Right lobe of liver (tissue), 6 donors: ENCODE data around the gene PRDM16. TPM values are rescaled to one million over a fixed set of nuclear protein-coding genes. Genes with fewer than 3 reads are reported as not detected.

ENCODE experiments used
- ATAC-seq, 4 donors: fragments of 200-7000 bp; cut with Tn5 transposase; one replicate each; pipeline ENCODE4 v1.9.1; 2020; ENCODE audit warnings: mild to moderate bottlenecking in 4 of 4, moderate library complexity in 4 of 4
- DNase-seq, 3 donors: peaks; one replicate each; pipeline ENCODE4 v3.0.0-alpha.2; 2020
- H3K27ac ChIP-seq, 3 donors: fragments of 200-600 bp; one replicate each; pipeline ENCODE4 v1.8.0; 2022
- H3K27me3 ChIP-seq, 2 donors: fragments of 200-600 bp; one replicate each; pipeline ENCODE4 v1.8.0; 2022
- H3K36me3 ChIP-seq, 4 donors: fragments of 200-600 bp; sonication (generic) in 1 of 4; one replicate each; pipeline versions ENCODE4 v1.5.1 to v1.8.0; 2017 to 2022; ENCODE audit warnings: control low read depth in 1 of 4
- H3K4me1 ChIP-seq, 4 donors: fragments of 200-600 bp; sonication (generic) in 1 of 4; one replicate each; pipeline versions ENCODE4 v1.5.1 to v1.8.0; 2017 to 2022; ENCODE audit warnings: control low read depth in 1 of 4
- H3K4me3 ChIP-seq, 3 donors: fragments of 200-600 bp; one replicate each; pipeline ENCODE4 v1.8.0; 2022
- H3K9me3 ChIP-seq, 4 donors: fragments of 200-600 bp; sonication (generic) in 1 of 4; one replicate each; pipeline versions ENCODE4 v1.5.1 to v1.8.0; 2017 to 2022; ENCODE audit warnings: control low read depth in 1 of 4
- POLR2A ChIP-seq: fragments of 450-650 bp; IDR thresholded peaks from one replicate; pipeline ENCODE4 v1.6.1; 2017; ENCODE audit warnings: antibody characterized with exemption, mild to moderate bottlenecking
- WGBS: methylation state at CpG from one replicate; pipeline ENCODE4 v1.1.6; 2018; ENCODE audit warnings: low coverage, low lambda C conversion rate; ENCODE audit not compliant: insufficient coverage; ENCODE audit errors: missing lambda C conversion rate; 5-methylcytosine and 5-hydroxymethylcytosine counted together
- intact Hi-C, 2 donors: fragments of 100-400 bp; cut with DNase I; formaldehyde crosslinking; loops; one replicate each; pipeline versions ENCODE4 v1.11.2 to v1.14.1; 2022
- total RNA-seq, 6 experiments: library from RNA; depleted of rRNA in 2 of 6; stranded (reverse); fragments of >200 nt in 2 of 6; fragmentation: NEBNext Ultra II Directional in 3 of 6; extraction: Animal tissue kit (Norgen Biotek cat#: 25700) in 3 of 6; gene quantifications; one replicate each; pipeline versions ENCODE4 v1.1.0 to v1.2.4, GENCODE V29; 2016 to 2023
- TF ChIP-seq, protein P1 (sequence below), 4 donors: fragments of 200-600 bp in 3 of 4; fragments of 450-650 bp in 1 of 4; IDR thresholded peaks; one replicate each; pipeline versions ENCODE4 v1.5.1 to v1.8.0; 2016 to 2022; ENCODE audit warnings: antibody characterized with exemption in 4 of 4, mild to moderate bottlenecking in 2 of 4
- donor health status: DM: no; HTN: yes; CAD: no.
- donor health status: DM: no; HTN: no; CAD: no.
- donor health status: DM: no; HTN: no; CAD: no.
- donor health status: DM: no; HTN: yes; CAD: no.
- donor health status: DM: no; HTN: yes; CAD: no.

PRDM16 gene
- total RNA-seq, 6 experiments from 2014 or later = 0.06 to 0.75 (median 0.28) TPM

DNA sequence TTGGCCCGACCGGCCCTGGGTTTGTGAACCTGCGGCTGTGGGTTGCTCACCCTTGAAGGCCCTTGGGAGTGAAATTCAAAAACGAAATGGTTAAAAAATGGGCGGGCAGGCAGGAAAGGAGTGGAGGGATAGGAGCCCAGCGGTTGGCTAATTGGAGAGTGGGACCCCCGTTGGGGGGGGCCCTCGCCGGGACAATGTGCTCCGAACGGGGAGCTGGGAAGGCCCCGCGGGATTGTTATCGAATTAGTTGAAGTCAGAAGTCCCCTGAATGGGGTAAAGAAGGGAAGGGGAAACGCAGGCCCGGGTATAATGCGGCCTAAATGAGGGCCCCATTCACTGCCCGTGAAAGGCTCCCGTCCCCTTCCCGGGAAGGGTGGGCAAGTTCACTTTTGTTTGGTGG, 135.7 kb downstream of the PRDM16 start:
- WGBS = 45% methylated on average over 14 of the region's 20 CpGs
- no peak for ATAC-seq
- TF ChIP-seq, protein P1, sequence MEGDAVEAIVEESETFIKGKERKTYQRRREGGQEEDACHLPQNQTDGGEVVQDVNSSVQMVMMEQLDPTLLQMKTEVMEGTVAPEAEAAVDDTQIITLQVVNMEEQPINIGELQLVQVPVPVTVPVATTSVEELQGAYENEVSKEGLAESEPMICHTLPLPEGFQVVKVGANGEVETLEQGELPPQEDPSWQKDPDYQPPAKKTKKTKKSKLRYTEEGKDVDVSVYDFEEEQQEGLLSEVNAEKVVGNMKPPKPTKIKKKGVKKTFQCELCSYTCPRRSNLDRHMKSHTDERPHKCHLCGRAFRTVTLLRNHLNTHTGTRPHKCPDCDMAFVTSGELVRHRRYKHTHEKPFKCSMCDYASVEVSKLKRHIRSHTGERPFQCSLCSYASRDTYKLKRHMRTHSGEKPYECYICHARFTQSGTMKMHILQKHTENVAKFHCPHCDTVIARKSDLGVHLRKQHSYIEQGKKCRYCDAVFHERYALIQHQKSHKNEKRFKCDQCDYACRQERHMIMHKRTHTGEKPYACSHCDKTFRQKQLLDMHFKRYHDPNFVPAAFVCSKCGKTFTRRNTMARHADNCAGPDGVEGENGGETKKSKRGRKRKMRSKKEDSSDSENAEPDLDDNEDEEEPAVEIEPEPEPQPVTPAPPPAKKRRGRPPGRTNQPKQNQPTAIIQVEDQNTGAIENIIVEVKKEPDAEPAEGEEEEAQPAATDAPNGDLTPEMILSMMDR (IDR thresholded peaks at IDR 0.05) = no peak
- TF ChIP-seq POLR2A = no peak
- H3K4me1 ChIP-seq = no peaks in the 10 kb centered on the region
- H3K36me3 ChIP-seq = no peaks in the 10 kb centered on the region
- no peak overlapping the region for H3K27ac ChIP-seq
- no peaks in the 10 kb centered on the region for H3K9me3 ChIP-seq
- intact Hi-C loops = no loop called here
- H3K27me3 ChIP-seq = no peaks in the 10 kb centered on the region
- no peak overlapping the region for H3K4me3 ChIP-seq
- DNase-seq = no peak

DNA sequence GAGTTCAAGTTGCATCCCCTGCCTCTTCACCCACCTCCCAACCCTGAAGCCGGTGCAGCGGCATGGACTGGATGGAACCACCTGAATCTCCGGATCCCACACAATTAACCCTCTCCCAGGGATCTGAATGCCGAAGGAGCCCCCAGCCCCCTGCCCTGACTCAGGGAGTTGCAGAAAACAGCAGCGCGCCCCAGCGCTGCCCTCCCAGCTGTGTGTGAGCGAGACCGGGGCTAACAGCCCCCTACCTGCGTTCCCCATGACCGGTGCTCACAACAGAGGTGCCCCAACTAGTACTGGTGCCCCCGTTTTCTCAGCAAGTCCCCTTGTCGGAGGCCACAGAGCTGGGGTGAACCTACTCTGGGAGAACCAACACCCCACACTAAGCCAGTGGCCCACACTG, 136.8 kb downstream of the PRDM16 start:
- no peaks in the 10 kb centered on the region for H3K27me3 ChIP-seq
- DNase-seq (no peak), ATAC-seq (no peak)
- WGBS = no CpG with 5 or more reads among the region's 13 CpGs
- H3K36me3 ChIP-seq = no peaks in the 10 kb centered on the region
- intact Hi-C loops = no loop called here
- H3K4me1 ChIP-seq = no peaks in the 10 kb centered on the region
- H3K9me3 ChIP-seq = no peaks in the 10 kb centered on the region
- H3K4me3 ChIP-seq = no peak overlapping the region
- TF ChIP-seq POLR2A = no peak
- TF ChIP-seq, protein P1 (IDR thresholded peaks at IDR 0.05) = no peak
- H3K27ac ChIP-seq = no peak overlapping the region

DNA sequence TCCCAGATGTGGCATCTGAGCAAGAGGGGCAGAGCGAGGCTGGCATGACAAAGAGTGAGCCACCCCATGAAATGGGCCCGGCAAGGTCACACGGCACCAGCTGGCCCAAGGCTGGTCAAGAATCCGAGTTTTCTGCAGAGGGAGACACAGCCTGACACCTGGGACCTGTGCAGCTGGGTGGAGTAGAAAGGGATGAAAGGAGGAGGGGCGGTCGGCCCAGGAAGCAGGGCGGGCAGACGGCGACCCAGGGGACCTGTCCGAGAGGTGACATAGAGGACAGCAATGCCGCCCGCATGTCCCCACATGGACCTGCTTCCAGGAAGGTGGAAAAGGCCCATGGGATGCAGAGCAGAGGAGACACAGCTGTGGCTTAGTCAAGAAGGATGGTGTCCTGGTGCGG, 137.7 kb downstream of the PRDM16 start:
- H3K4me3 ChIP-seq = no peak overlapping the region
- TF ChIP-seq POLR2A = no peak
- TF ChIP-seq, protein P1 (IDR thresholded peaks at IDR 0.05) = no peak
- DNase-seq (no peak), ATAC-seq (no peak)
- H3K27me3 ChIP-seq = no peaks in the 10 kb centered on the region
- 78% methylated on average over 9 of the region's 13 CpGs for WGBS
- no peaks in the 10 kb centered on the region for H3K9me3 ChIP-seq
- no peak overlapping the region for H3K27ac ChIP-seq
- intact Hi-C loops = no loop called here
- no peaks in the 10 kb centered on the region for H3K36me3 ChIP-seq
- no peaks in the 10 kb centered on the region for H3K4me1 ChIP-seq

DNA sequence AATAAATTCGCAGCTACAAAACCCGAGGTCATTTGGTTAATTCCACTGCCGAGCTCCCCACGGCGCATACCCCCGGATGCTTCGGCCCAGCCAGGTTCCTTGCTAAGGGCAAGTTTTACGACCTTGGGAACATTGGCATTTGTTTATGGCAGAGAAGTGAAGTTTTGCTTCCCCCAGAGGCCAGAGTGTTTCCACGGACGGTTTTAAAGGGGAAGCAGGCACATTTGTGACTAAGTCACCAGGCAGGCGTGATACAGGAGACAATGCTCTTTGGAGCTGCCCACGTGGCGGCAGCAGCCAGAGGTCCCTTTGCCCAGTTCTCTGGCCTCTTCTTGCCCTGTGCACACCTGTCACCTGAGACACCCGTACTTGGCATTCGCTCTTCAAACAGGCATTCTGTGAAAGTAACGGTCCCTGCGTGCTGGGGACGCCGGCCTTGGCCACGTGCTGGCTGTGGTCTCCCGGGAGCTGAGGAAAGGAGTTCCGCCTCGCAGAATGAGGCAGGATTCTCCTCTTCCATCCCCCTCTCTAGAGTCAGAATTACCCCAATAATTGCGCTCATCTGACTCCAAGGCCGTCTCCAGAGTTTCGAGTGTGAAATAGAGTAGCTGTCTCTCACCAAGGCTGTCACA, 138.3 kb downstream of the PRDM16 start:
- intact Hi-C loops = no loop called here

More for the DNA sequence above, 138.3 kb downstream of the PRDM16 start:
- TF ChIP-seq, protein P1 (IDR thresholded peaks at IDR 0.05) = no peak
- no peak for TF ChIP-seq POLR2A
- ATAC-seq (no peak), DNase-seq (no peak)
- Histone ChIP-seq H3K9me3 (no peaks in the 10 kb centered on the region), H3K4me1 (no peaks in the 10 kb centered on the region), H3K4me3 (no peak overlapping the region), H3K36me3 (no peaks in the 10 kb centered on the region), H3K27me3 (no peaks in the 10 kb centered on the region), H3K27ac (no peak overlapping the region)
- 48% methylated on average over 9 of the region's 26 CpGs for WGBS
